A549 (cell line): ENCODE data around the gene BMS1. TPM values are rescaled to one million over a fixed set of nuclear protein-coding genes. Genes with fewer than 3 reads are reported as not detected.

Experiments
- ATAC-seq, 2 experiments: fragments of 200-7000 bp in 1 of 2; fragments of >200 bp in 1 of 2; cut with Nextera tagmentation in 1 of 2; cut with Tn5 transposase in 1 of 2; 3 replicates each; pipeline versions ENCODE4 v1.8.0 to v1.9.1; 2018 to 2020; ENCODE audit warnings: mild to moderate bottlenecking in 1 of 2, moderate library complexity in 1 of 2
- CTCF ChIA-PET: fragments of 300-600 bp; sonication (Branson Sonifier 250); formaldehyde crosslinking; extraction: SDS; loops from one replicate; lab custom pipeline; 2021; ENCODE audit warnings: antibody characterized with exemption, inconsistent platforms; lab: Yijun Ruan, JAX
- POLR2A ChIA-PET: fragments of 350-600 bp; formaldehyde crosslinking; extraction: SDS; loops from one replicate; lab custom pipeline; 2021; ENCODE audit warnings: antibody characterized with exemption, inconsistent platforms; lab: Yijun Ruan, JAX
- DNase-seq, 2 experiments: peaks; one replicate each; pipeline versions ENCODE4 v3.0.0 to v3.0.0-alpha.2; 2011 to 2016; ENCODE audit warnings: low read depth in 1 of 2, low spot score in 1 of 2
- FAIRE-seq: peaks from 2 replicates; lab custom pipeline; 2011; peaks lifted over from hg19 to GRCh38; lab: Jason Lieb, UNC
- H3K27ac ChIP-seq, 2 experiments: fragments of >200 bp; sonication (Bioruptor Twin); formaldehyde crosslinking; 3 replicates each; pipeline ENCODE4 v1.5.1; 2016 to 2017
- H3K4me1 ChIP-seq: fragments of >200 bp; sonication (Bioruptor Twin); formaldehyde crosslinking; 3 replicates; pipeline ENCODE4 v1.6.1; 2016
- H3K4me2 ChIP-seq: fragments of >200 bp; sonication (Bioruptor Twin); formaldehyde crosslinking; 3 replicates; pipeline ENCODE4 v1.6.1; 2016
- H3K4me3 ChIP-seq: fragments of >200 bp; sonication (Bioruptor Twin); formaldehyde crosslinking; 3 replicates; pipeline ENCODE4 v1.5.1; 2016
- H3K9me3 ChIP-seq: fragments of >200 bp; sonication (Bioruptor Twin); formaldehyde crosslinking; 3 replicates; pipeline ENCODE4 v1.6.1; 2016
- CBX8 ChIP-seq: fragments of 200-600 bp; sonication (generic); IDR thresholded peaks from 2 replicates; pipeline ENCODE4 v1.6.1; 2016
- CHD2 ChIP-seq: fragments of 150-350 bp; IDR thresholded peaks from 2 replicates; pipeline ENCODE4 v1.6.1; 2014; ENCODE audit warnings: low read length; ENCODE audit not compliant: partially characterized antibody
- EHF ChIP-seq: fragments of 250-450 bp; sonication (Bioruptor Pico); IDR thresholded peaks from 2 replicates; pipeline ENCODE4 v1.5.0; 2020; ENCODE audit warnings: mild to moderate bottlenecking
- ESRRA ChIP-seq: fragments of 150-350 bp; IDR thresholded peaks from 2 replicates; pipeline ENCODE4 v1.6.1; 2014; ENCODE audit warnings: mild to moderate bottlenecking, low read length, borderline replicate concordance
- HDAC2 ChIP-seq: fragments of 200-600 bp; sonication (generic); IDR thresholded peaks from 2 replicates; pipeline ENCODE4 v1.6.1; 2016
- HOXA7 ChIP-seq: fragments of 250-450 bp; sonication (Bioruptor Pico); IDR thresholded peaks from 2 replicates; pipeline ENCODE4 v1.5.0; 2020; ENCODE audit warnings: mild to moderate bottlenecking, moderate library complexity
- JUNB ChIP-seq: fragments of >200 bp; sonication (Bioruptor Twin); formaldehyde crosslinking; IDR thresholded peaks from 2 replicates; pipeline ENCODE4 v1.6.1; 2016
- NR3C1 ChIP-seq: fragments of >200 bp; sonication (Bioruptor Twin); formaldehyde crosslinking; IDR thresholded peaks from 3 replicates; pipeline ENCODE4 v1.6.1; 2017
- PHF8 ChIP-seq: fragments of 200-600 bp; sonication (generic); IDR thresholded peaks from 2 replicates; pipeline ENCODE4 v1.6.1; 2016; ENCODE audit warnings: low read depth, mild to moderate bottlenecking, antibody characterized with exemption, moderate library complexity, borderline replicate concordance
- RAD21 ChIP-seq, 2 experiments: fragments of >200 bp in 1 of 2; sonication (Bioruptor Twin) in 1 of 2; formaldehyde crosslinking in 1 of 2; IDR thresholded peaks in 1 of 2; conservative IDR thresholded peaks in 1 of 2; 2 replicates in 1 of 2; 3 replicates in 1 of 2; pipeline ENCODE4 v1.6.1; 2012 to 2018; ENCODE audit warnings: inconsistent platforms in 1 of 2
- RARB ChIP-seq: fragments of 250-450 bp; sonication (Bioruptor Pico); IDR thresholded peaks from 2 replicates; pipeline ENCODE4 v1.8.0; 2021; ENCODE audit warnings: mild to moderate bottlenecking, moderate library complexity
- RFX5 ChIP-seq: fragments of 450-650 bp; IDR thresholded peaks from 2 replicates; pipeline ENCODE4 v1.7.1; 2014; ENCODE audit warnings: antibody characterized with exemption, mild to moderate bottlenecking, moderate library complexity
- SMC3 ChIP-seq: fragments of >200 bp; sonication (Bioruptor Twin); formaldehyde crosslinking; IDR thresholded peaks from 3 replicates; pipeline ENCODE4 v1.6.1; 2018; ENCODE audit warnings: inconsistent platforms
- TFCP2L1 ChIP-seq: fragments of 250-450 bp; sonication (Bioruptor Pico); IDR thresholded peaks from 2 replicates; pipeline ENCODE4 v1.5.0; 2021; ENCODE audit warnings: mild to moderate bottlenecking
- ZFP36 ChIP-seq: fragments of 450-650 bp; IDR thresholded peaks from 2 replicates; pipeline ENCODE4 v1.6.1; 2014; ENCODE audit warnings: borderline replicate concordance; ENCODE audit not compliant: partially characterized antibody
- ZSCAN20 ChIP-seq: fragments of 250-450 bp; sonication (Bioruptor Pico); IDR thresholded peaks from 2 replicates; pipeline ENCODE4 v1.8.0; 2022; ENCODE audit warnings: mild to moderate bottlenecking, moderate library complexity
- WGBS: methylation state at CpG from one replicate; pipeline ENCODE4 v1.1.6; 2017; ENCODE audit errors: missing lambda C conversion rate; 5-methylcytosine and 5-hydroxymethylcytosine counted together
- polyA plus RNA-seq, 4 experiments: library from polyadenylated mRNA; depleted of rRNA in 3 of 4; stranded (reverse); fragments of >200 nt; fragmentation: RNase III in 1 of 4; extraction: RNeasy Plus Mini Kit Qiagen cat#74134 plus additional on column Dnase treatment in 1 of 4; gene quantifications; 2 replicates in 3 of 4; 3 replicates in 1 of 4; pipeline ENCODE4 v1.2.3, GENCODE V29; 2011 to 2017
- TF ChIP-seq, protein P1 (sequence below): fragments of >200 bp; sonication (Bioruptor Twin); formaldehyde crosslinking; IDR thresholded peaks from 3 replicates; pipeline ENCODE4 v1.5.1; 2016
- TF ChIP-seq, protein P2 (sequence below): IDR thresholded peaks from 2 replicates; pipeline ENCODE4 v1.6.1; 2012
- TF ChIP-seq, protein P3 (sequence below): fragments of 250-450 bp; sonication (Bioruptor Pico); IDR thresholded peaks from 2 replicates; pipeline ENCODE4 v1.5.0; 2020; ENCODE audit warnings: low read depth, mild to moderate bottlenecking, moderate library complexity

Gene BMS1
- polyA plus RNA-seq, 2 of the 4 experiments (the other 2 are of a cell fraction), result 14.4 to 21.2 TPM

DNA sequence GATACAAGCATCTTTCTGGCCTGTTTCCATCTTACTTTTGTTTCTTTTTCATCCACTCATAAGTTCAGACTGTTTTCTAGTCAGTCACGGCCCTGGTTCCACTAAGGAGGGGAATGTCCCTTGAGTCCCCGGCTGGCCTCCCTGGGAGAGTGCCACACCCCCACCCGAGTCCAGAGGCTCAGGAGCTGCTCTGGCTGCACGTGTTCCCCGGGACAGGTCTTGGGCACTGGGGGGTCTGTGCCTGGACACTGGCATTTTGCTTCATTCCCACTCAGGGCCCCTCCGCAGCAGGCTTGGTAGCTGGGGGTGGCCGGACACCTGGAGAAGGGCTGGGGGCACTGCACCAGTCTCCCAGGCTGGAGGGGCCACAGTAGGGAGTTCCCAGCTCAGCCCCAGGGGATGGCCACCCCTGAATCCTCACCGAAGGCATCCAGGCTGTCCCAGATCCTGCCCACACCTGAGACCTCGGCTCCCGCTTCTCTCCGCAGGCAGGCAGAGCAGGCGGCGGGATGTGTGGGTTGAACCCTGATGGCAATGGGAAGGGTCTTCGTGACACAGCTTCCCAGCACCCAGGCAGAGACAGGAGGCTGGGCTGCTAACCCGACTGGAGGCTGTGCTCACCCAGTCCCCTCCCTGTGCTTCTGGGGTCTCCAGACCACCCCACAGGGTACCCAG, 92.3 kb downstream of the BMS1 start:
- 0 out of 3 replicates have a peak, but pooled peaks cover 8% of the 10 kb centered on the region for H3K4me1 ChIP-seq
- no peaks in the 10 kb centered on the region for H3K9me3 ChIP-seq
- H3K4me3 ChIP-seq, result no peak overlapping the region
- 76% methylated on average over 10 of the region's 15 CpGs for WGBS
- POLR2A ChIA-PET, result no interaction called here
- no peak for DNase-seq
- H3K4me2 ChIP-seq, result no peak overlapping the region
- CTCF ChIA-PET, result interaction anchor here (1.1 kb wide), 1 partner anchor 8 kb away, joined by 3 read pairs; no protein-coding TSS in a partner anchor
- no peak overlapping the region for H3K27ac ChIP-seq
- no peak for TF ChIP-seq TFCP2L1
- no peak for TF ChIP-seq PHF8
- TF ChIP-seq, protein P1, sequence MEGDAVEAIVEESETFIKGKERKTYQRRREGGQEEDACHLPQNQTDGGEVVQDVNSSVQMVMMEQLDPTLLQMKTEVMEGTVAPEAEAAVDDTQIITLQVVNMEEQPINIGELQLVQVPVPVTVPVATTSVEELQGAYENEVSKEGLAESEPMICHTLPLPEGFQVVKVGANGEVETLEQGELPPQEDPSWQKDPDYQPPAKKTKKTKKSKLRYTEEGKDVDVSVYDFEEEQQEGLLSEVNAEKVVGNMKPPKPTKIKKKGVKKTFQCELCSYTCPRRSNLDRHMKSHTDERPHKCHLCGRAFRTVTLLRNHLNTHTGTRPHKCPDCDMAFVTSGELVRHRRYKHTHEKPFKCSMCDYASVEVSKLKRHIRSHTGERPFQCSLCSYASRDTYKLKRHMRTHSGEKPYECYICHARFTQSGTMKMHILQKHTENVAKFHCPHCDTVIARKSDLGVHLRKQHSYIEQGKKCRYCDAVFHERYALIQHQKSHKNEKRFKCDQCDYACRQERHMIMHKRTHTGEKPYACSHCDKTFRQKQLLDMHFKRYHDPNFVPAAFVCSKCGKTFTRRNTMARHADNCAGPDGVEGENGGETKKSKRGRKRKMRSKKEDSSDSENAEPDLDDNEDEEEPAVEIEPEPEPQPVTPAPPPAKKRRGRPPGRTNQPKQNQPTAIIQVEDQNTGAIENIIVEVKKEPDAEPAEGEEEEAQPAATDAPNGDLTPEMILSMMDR, result no peak
- TF ChIP-seq CBX8, result no peak
- TF ChIP-seq, protein P2, sequence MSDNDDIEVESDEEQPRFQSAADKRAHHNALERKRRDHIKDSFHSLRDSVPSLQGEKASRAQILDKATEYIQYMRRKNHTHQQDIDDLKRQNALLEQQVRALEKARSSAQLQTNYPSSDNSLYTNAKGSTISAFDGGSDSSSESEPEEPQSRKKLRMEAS, result no peak
- TF ChIP-seq, protein P3, sequence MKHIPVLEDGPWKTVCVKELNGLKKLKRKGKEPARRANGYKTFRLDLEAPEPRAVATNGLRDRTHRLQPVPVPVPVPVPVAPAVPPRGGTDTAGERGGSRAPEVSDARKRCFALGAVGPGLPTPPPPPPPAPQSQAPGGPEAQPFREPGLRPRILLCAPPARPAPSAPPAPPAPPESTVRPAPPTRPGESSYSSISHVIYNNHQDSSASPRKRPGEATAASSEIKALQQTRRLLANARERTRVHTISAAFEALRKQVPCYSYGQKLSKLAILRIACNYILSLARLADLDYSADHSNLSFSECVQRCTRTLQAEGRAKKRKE (CRISPR knock-in tag), result no peak
- TF ChIP-seq JUNB, result no peak
- no peak for TF ChIP-seq ESRRA
- TF ChIP-seq EHF (CRISPR knock-in tag), result no peak
- no peak for TF ChIP-seq SMC3
- TF ChIP-seq HDAC2, result no peak
- ATAC-seq, result no peak
- FAIRE-seq, result no peak

DNA sequence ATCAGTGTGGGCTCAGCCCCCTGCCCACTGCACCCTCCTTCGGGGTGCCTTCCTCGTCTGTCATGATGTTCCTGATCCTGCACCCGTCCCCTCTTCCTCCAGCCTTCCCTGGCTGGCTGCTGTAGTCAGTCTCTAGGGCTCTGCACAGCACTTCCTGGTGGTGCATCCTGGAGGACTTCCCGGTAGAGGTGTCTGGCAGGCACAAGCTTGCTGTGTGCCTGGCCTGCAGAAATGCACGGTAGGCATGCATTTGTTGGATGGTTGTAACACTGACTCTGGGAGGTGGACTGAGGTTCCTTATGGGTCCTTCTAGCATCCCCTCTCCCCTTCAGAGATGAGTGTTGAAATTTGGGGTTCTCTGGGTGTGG, 92.8 kb downstream of the BMS1 start:
- H3K4me2 ChIP-seq, result peak overlapping the region; percentile 43
- no peak overlapping the region for H3K4me3 ChIP-seq
- CTCF ChIA-PET, result interaction anchor here (1.1 kb wide), 1 partner anchor 9 kb away, joined by 3 read pairs; no protein-coding TSS in a partner anchor
- POLR2A ChIA-PET, result no interaction called here
- ATAC-seq (no peak), FAIRE-seq (no peak), DNase-seq (no peak)
- H3K4me1 ChIP-seq, result 0 out of 3 replicates have a peak, but pooled peaks cover 8% of the 10 kb centered on the region
- no peaks in the 10 kb centered on the region for H3K9me3 ChIP-seq
- WGBS, result 43% methylated on average over 5 of the region's 5 CpGs
- TF ChIP-seq RARB (CRISPR knock-in tag), result no peak
- TF ChIP-seq ZSCAN20 (CRISPR knock-in tag), result no peak
- TF ChIP-seq RAD21 (conservative IDR thresholded peaks at IDR 0.05 in 1 of 2, IDR thresholded peaks at IDR 0.05 in 1 of 2), result no peak
- TF ChIP-seq ZFP36, result peak; percentile 78
- no peak for TF ChIP-seq CBX8
- TF ChIP-seq CHD2, result no peak
- H3K27ac ChIP-seq, result no peak overlapping the region

DNA sequence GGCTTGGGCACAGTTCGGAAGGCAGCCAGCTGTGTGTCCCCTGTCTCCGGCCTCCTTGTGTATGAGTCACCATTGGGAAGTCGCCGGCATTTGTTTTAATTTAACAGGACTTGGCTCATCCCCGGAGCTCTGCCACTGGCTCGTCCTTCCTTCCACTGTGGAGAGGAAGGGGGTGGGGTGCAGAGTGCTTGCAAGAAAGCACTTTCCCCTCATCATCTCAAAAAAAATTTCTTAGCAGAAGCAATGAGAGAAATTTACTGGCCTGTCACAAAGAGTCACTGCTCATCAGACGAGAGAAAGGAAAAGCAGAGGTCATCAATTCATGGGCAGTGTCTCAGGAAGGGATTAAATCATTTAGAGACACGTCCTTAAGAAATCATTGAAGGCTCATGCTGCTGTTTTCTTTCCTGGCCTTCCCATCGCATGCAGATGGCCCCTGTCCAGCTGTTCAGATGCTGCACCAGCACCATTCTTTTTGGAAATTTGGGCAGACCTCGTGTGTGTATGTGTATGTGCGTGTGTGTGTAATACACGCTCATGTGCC, 93.3 kb downstream of the BMS1 start:
- Histone ChIP-seq H3K27ac (no peak overlapping the region), H3K4me2 (peak overlapping the region; percentile 43), H3K9me3 (no peaks in the 10 kb centered on the region), H3K4me1 (0 out of 3 replicates have a peak, but pooled peaks cover 8% of the 10 kb centered on the region), H3K4me3 (no peak overlapping the region)
- CTCF ChIA-PET, result interaction anchor here (1.1 kb wide), 1 partner anchor 9 kb away, joined by 3 read pairs; no protein-coding TSS in a partner anchor
- WGBS, result 26% methylated on average over 10 of the region's 12 CpGs
- no peak for DNase-seq
- POLR2A ChIA-PET, result no interaction called here
- TF ChIP-seq RFX5 (no peak), HOXA7 (no peak), PHF8 (no peak), NR3C1 (no peak), EHF (CRISPR knock-in tag) (no peak), ZSCAN20 (CRISPR knock-in tag) (no peak)
- FAIRE-seq, result no peak
- peak in 1 of 2 experiments; percentile 30; a peak in 1 of 6 replicates for ATAC-seq
